GM13977 (cell line): Measurements from ENCODE around the gene SP9.

Experiments
- DNase-seq: peaks from one replicate; pipeline ENCODE4 v3.0.0; 2012; ENCODE audit warnings: low spot score
- CTCF ChIP-seq: IDR thresholded peaks from 2 replicates; pipeline ENCODE4 v1.5.1; 2012; ENCODE audit warnings: mild to moderate bottlenecking, control low read depth; ENCODE audit not compliant: insufficient read depth; ENCODE audit errors: extremely low read depth, missing control alignments
- in situ Hi-C: fragments of 300-500 bp; cut with MboI; formaldehyde crosslinking; loops from one replicate; pipeline ENCODE4 v1.12.0; 2022; ENCODE audit warnings: low sequenced_read_pairs, low pct_unique_long_range_greater_than_20kb, mixed read lengths, inconsistent platforms; ENCODE audit not compliant: unreplicated experiment

Gene SP9

GRCh38 chr2:174328114-174328960 lies 6.4 kb upstream of the SP9 start:
- TF ChIP-seq CTCF = no peak
- in situ Hi-C loops = loop anchor here (25.0 kb wide), 1 partner anchor 1759 kb away; the partner anchor contains the start of genes EVX2, HOXD12 and HOXD13

DNA sequence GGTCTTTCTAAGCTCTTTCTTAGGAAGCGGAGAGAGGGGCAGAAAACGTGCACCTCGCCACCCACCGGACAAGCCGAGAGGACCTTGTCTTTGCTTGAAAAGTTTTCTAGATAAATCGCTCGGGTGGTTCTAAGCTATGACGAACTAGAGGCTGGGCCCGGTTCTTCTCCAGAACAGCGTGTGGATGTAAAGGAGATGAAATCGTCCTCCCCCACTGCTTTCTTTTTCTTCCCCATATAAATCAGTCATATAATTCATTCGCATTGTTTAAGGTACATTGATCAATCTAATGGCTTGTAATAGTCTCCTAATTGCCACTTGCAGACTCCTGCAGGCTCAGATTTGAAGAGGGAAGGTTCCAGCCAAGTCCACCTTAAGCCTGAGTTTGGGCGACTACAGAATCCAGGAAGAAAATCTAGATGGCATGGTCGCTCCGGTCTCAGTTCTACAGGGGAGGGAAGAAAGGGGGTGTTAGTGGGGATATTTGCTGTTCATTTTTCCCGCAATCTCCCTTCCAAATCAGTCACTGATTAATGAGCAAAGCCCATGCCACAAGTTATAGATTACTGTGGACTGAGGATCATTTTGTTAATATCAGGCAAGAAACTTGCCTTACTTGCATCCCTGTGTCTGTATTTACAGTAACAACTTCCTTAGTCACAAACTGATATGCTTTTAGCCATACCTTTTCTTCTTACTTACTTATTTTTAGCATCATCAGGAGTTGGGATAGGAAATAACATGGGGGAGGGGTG lies 5.6 kb upstream of the SP9 start:
- no peak for TF ChIP-seq CTCF
- in situ Hi-C loops = loop anchor here (25.0 kb wide), 1 partner anchor 1758 kb away; the partner anchor contains the start of genes EVX2, HOXD12 and HOXD13
- peak; percentile 9 for DNase-seq

More at GRCh38 chr2:174328114-174328960, 6.4 kb upstream of the SP9 start:
- DNase-seq = peak; percentile 20

DNA sequence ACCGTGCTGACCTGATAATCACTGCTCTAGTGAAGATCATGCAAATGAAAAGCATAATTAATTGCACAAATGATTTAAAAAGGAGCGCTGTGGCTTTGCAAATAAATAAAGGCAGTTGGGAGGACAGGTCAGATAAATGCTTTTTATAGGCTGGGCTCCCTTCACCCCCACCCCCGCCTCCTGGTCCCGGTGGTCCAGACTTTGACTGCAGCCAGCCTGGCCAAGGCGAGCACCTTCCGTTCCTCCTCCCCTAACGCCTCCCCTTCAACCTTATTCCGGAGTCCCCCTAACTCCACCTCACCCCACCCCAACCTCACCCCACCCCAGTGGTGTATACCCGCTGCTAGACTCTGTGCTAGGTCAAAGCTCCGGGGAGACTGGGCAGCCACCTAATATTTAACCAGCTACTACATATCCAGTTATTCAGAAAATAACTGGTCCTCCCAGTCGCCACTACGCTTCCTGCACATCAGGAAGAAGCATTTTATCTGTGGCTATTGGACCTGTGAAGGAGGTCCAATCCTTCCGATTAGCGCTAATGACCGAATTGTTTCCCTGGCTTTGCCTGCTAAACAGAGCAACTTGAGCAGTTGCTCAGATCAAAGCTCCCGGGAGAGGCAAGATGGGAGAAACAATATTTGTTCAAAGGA lies 3.7 kb upstream of the SP9 start:
- TF ChIP-seq CTCF = no peak
- in situ Hi-C loops = loop anchor here (25.0 kb wide), 1 partner anchor 1756 kb away; the partner anchor contains the start of genes EVX2, HOXD12 and HOXD13
- no peak for DNase-seq

GRCh38 chr2:174331595-174332216 lies 3.0 kb upstream of the SP9 start:
- in situ Hi-C loops = loop anchor here (25.0 kb wide), 1 partner anchor 1756 kb away; the partner anchor contains the start of genes EVX2, HOXD12 and HOXD13
- DNase-seq = peak; percentile 11
- TF ChIP-seq CTCF = no peak

GRCh38 chr2:174332217-174332963 lies 2.4 kb upstream of the SP9 start:
- DNase-seq = peak; percentile 14
- in situ Hi-C loops = loop anchor here (25.0 kb wide), 1 partner anchor 1755 kb away; the partner anchor contains the start of genes EVX2, HOXD12 and HOXD13

More at GRCh38 chr2:174332217-174332963, 2.4 kb upstream of the SP9 start:
- TF ChIP-seq CTCF = no peak
